H9 (cell line): Measurements from ENCODE around the gene UBE4B. TPM values are rescaled to one million over a fixed set of nuclear protein-coding genes. Genes with fewer than 3 reads are reported as not detected.

Experiments used
- DNase-seq: peaks from one replicate; pipeline ENCODE4 v3.0.0-alpha.2; 2017
- H2AFZ ChIP-seq: one replicate; pipeline ENCODE4 v1.6.1; 2013; ENCODE audit warnings: mild to moderate bottlenecking, low read length, control low read depth, moderate library complexity
- H2AK5ac ChIP-seq: 2 replicates; pipeline ENCODE4 v1.6.1; 2013; ENCODE audit warnings: low read length, control low read depth, mixed read lengths; ENCODE audit not compliant: insufficient read length
- H2BK120ac ChIP-seq: one replicate; pipeline ENCODE4 v1.6.1; 2013; ENCODE audit warnings: low read depth, mild to moderate bottlenecking, low read length, control low read depth, inconsistent platforms; ENCODE audit not compliant: poor library complexity, severe bottlenecking
- H2BK12ac ChIP-seq: 2 replicates; pipeline ENCODE4 v1.6.1; 2013; ENCODE audit warnings: low read length, control low read depth, mixed read lengths, low read depth; ENCODE audit not compliant: insufficient read length
- H2BK15ac ChIP-seq: 2 replicates; pipeline ENCODE4 v1.6.1; 2013; ENCODE audit warnings: low read depth, low read length, control low read depth
- H2BK20ac ChIP-seq: one replicate; pipeline ENCODE4 v1.6.1; 2013; ENCODE audit warnings: low read depth, mild to moderate bottlenecking, low read length, control low read depth, inconsistent platforms; ENCODE audit not compliant: poor library complexity, severe bottlenecking
- H2BK5ac ChIP-seq: 2 replicates; pipeline ENCODE4 v1.6.1; 2013; ENCODE audit warnings: low read length, control low read depth, mixed read lengths; ENCODE audit not compliant: insufficient read length
- H3K14ac ChIP-seq: 2 replicates; pipeline ENCODE4 v1.6.1; 2013; ENCODE audit warnings: low read length, control low read depth; ENCODE audit not compliant: insufficient read depth
- H3K18ac ChIP-seq: 2 replicates; pipeline ENCODE4 v1.6.1; 2013; ENCODE audit warnings: low read depth, mild to moderate bottlenecking, mixed read lengths, low read length, control low read depth; ENCODE audit not compliant: insufficient read length
- H3K23ac ChIP-seq: 2 replicates; pipeline ENCODE4 v1.6.1; 2013; ENCODE audit warnings: low read length, control low read depth, mixed read lengths, low read depth; ENCODE audit not compliant: insufficient read length
- H3K23me2 ChIP-seq: 2 replicates; pipeline ENCODE4 v1.6.1; 2013; ENCODE audit warnings: low read depth, mild to moderate bottlenecking, mixed read lengths, low read length, control low read depth; ENCODE audit not compliant: insufficient read length, poor library complexity, severe bottlenecking
- H3K27ac ChIP-seq: 2 replicates; pipeline ENCODE4 v1.5.1; 2013; ENCODE audit warnings: low read length, control low read depth, mixed read lengths, low read depth; ENCODE audit not compliant: insufficient read length
- H3K27me3 ChIP-seq: 2 replicates; pipeline ENCODE4 v1.6.1; 2013; ENCODE audit warnings: low read length, control low read depth, inconsistent platforms; ENCODE audit not compliant: insufficient read depth
- H3K4ac ChIP-seq: 2 replicates; pipeline ENCODE4 v1.6.1; 2013; ENCODE audit warnings: low read depth, mild to moderate bottlenecking, control low read depth, inconsistent platforms, low read length, moderate library complexity
- H3K4me1 ChIP-seq: 2 replicates; pipeline ENCODE4 v1.6.1; 2013; ENCODE audit warnings: low read length, control low read depth, inconsistent platforms; ENCODE audit not compliant: insufficient read depth
- H3K4me2 ChIP-seq: 2 replicates; pipeline ENCODE4 v1.6.1; 2013; ENCODE audit warnings: low read length, control low read depth, mixed read lengths; ENCODE audit not compliant: insufficient read length, insufficient read depth
- H3K56ac ChIP-seq: 2 replicates; pipeline ENCODE4 v1.6.1; 2013; ENCODE audit warnings: low read depth, mild to moderate bottlenecking, mixed read lengths, low read length, control low read depth; ENCODE audit not compliant: insufficient read length
- H3K79me1 ChIP-seq: 2 replicates; pipeline ENCODE4 v1.6.1; 2013; ENCODE audit warnings: low read depth, mild to moderate bottlenecking, moderate library complexity, low read length, control low read depth, inconsistent platforms; ENCODE audit not compliant: insufficient read depth, poor library complexity, severe bottlenecking
- H3K79me2 ChIP-seq: 2 replicates; pipeline ENCODE4 v1.6.1; 2013; ENCODE audit warnings: low read length, control low read depth, inconsistent platforms; ENCODE audit not compliant: insufficient read depth
- H3K9ac ChIP-seq: 2 replicates; pipeline ENCODE4 v1.6.1; 2013; ENCODE audit warnings: low read length, control low read depth, mixed read lengths; ENCODE audit not compliant: insufficient read length; ENCODE audit errors: extremely low read depth
- H3K9me3 ChIP-seq: one replicate; pipeline ENCODE4 v1.6.1; 2013; ENCODE audit warnings: low read depth, low read length, inconsistent platforms; ENCODE audit not compliant: control insufficient read depth
- H3T11ph ChIP-seq: one replicate; pipeline ENCODE4 v1.6.1; 2013; ENCODE audit warnings: mild to moderate bottlenecking, low read length, control low read depth, inconsistent platforms
- H4K20me1 ChIP-seq: one replicate; pipeline ENCODE4 v1.6.1; 2013; ENCODE audit not compliant: control insufficient read depth, insufficient read length, insufficient read depth
- H4K5ac ChIP-seq: 2 replicates; pipeline ENCODE4 v1.6.1; 2013; ENCODE audit warnings: low read depth, mild to moderate bottlenecking, mixed read lengths, low read length, control low read depth; ENCODE audit not compliant: insufficient read length
- H4K8ac ChIP-seq: replicated peaks from 2 replicates; pipeline ENCODE4 v1.6.1; 2013; ENCODE audit warnings: low read length, control low read depth, mixed read lengths, low read depth; ENCODE audit not compliant: insufficient read length
- H4K91ac ChIP-seq: 2 replicates; pipeline ENCODE4 v1.6.1; 2013; ENCODE audit warnings: low read depth, mild to moderate bottlenecking, moderate library complexity, mixed read lengths, low read length, control low read depth; ENCODE audit not compliant: insufficient read length
- H3K27ac Mint-ChIP-seq, 3 experiments: 2 replicates in 2 of 3; 3 replicates in 1 of 3; pipeline ENCODE4 v1.8.0; 2020 to 2021; ENCODE audit warnings: mixed read lengths in 3 of 3, mild to moderate bottlenecking in 1 of 3, moderate library complexity in 1 of 3
- H3K27me3 Mint-ChIP-seq: 2 replicates; pipeline ENCODE4 v1.8.0; 2021; ENCODE audit warnings: low read depth, mild to moderate bottlenecking, moderate library complexity, mixed read lengths
- H3K36me3 Mint-ChIP-seq, 3 experiments: 2 replicates in 2 of 3; 3 replicates in 1 of 3; pipeline ENCODE4 v1.8.0; 2020 to 2021; ENCODE audit warnings: low read depth in 3 of 3, mixed read lengths in 3 of 3; ENCODE audit not compliant: insufficient read depth in 1 of 3
- H3K4me1 Mint-ChIP-seq, 2 experiments: 2 replicates each; pipeline ENCODE4 v1.8.0; 2020; ENCODE audit warnings: mixed read lengths in 2 of 2
- H3K4me3 Mint-ChIP-seq, 2 experiments: 2 replicates in 1 of 2; 3 replicates in 1 of 2; pipeline ENCODE4 v1.8.0; 2020 to 2021; ENCODE audit warnings: mild to moderate bottlenecking in 2 of 2, mixed read lengths in 2 of 2, moderate library complexity in 1 of 2
- H3K9me3 Mint-ChIP-seq, 2 experiments: 2 replicates in 1 of 2; 3 replicates in 1 of 2; pipeline ENCODE4 v1.8.0; 2020; ENCODE audit warnings: mild to moderate bottlenecking in 2 of 2, mixed read lengths in 2 of 2, moderate library complexity in 1 of 2
- WGBS: extraction: QIAGEN DNeasy Blood & Tissue Kit; methylation state at CpG from one replicate; pipeline ENCODE4 v1.1.7; 2013; ENCODE audit warnings: missing lambda C conversion rate, low lambda C conversion rate, mixed read lengths; ENCODE audit not compliant: insufficient read length; ENCODE audit errors: extremely low coverage; 5-methylcytosine and 5-hydroxymethylcytosine counted together
- total RNA-seq: library from RNA; stranded (reverse); gene quantifications from 2 replicates; pipeline ENCODE4 v1.2.1, GENCODE V29; 2021
- TF ChIP-seq, protein P1 (sequence below): fragments of 200-600 bp; sonication (generic); conservative IDR thresholded peaks from 3 replicates; pipeline ENCODE4 v1.8.0; 2021; ENCODE audit warnings: antibody characterized with exemption, mild to moderate bottlenecking

Gene UBE4B
- total RNA-seq, 1 experiment from 2014 or later: 67.6 TPM

DNA sequence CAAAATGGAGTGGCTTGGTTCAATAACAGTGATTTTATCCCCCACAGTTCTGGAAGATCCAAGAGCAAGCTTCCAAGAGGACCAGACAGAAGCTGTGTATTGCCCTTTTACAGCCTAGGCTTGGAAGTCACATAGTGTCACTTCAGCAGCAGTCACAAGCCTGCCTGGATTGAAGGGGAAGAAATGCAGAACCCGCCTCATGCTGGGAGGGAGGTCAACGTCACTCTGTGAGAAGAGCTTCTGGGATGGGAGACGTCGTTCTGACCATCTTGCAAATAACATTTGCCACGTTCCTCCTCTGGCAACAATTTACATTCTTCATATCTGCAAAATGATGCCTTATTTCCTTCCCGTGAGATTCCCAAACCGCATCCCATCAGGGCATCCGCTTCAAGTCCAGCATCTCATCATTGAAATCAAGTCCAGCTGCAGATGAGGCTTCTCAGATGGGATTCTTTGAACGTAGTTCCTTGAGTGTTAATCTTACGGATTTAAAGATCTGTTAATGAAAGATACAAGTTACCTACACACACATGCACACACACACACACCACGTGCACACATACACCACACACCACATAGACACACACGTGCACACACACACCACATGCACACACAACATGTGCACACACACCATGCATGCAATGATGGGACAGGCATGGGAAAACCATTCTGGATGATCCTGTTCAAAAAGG lies 153.7 kb downstream of the UBE4B start:
- Histone ChIP-seq H2BK120ac (no peak overlapping the region), H3K9ac (no peak overlapping the region), H4K8ac (no peak overlapping the region), H3K4me1 (no peaks in the 10 kb centered on the region), H3K79me2 (no peaks in the 10 kb centered on the region), H3K4ac (no peak overlapping the region), H3K79me1 (no peaks in the 10 kb centered on the region), H3K9me3 (no peaks in the 10 kb centered on the region), H4K91ac (no peak overlapping the region), H3K23ac (no peak overlapping the region), H2BK12ac (no peak overlapping the region), H3K27ac (no peak overlapping the region), H2AFZ (no peak overlapping the region), H3K14ac (no peak overlapping the region), H4K5ac (no peak overlapping the region), H2BK15ac (no peak overlapping the region), H3K23me2 (no peaks in the 10 kb centered on the region), H3K27me3 (no peaks in the 10 kb centered on the region), H4K20me1 (no peaks in the 10 kb centered on the region), H3K18ac (no peak overlapping the region), H2BK5ac (no peak overlapping the region), H2AK5ac (no peak overlapping the region), H3T11ph (no peak overlapping the region), H2BK20ac (no peak overlapping the region), H3K56ac (no peak overlapping the region), H3K4me2 (no peak overlapping the region)
- TF ChIP-seq, protein P1, sequence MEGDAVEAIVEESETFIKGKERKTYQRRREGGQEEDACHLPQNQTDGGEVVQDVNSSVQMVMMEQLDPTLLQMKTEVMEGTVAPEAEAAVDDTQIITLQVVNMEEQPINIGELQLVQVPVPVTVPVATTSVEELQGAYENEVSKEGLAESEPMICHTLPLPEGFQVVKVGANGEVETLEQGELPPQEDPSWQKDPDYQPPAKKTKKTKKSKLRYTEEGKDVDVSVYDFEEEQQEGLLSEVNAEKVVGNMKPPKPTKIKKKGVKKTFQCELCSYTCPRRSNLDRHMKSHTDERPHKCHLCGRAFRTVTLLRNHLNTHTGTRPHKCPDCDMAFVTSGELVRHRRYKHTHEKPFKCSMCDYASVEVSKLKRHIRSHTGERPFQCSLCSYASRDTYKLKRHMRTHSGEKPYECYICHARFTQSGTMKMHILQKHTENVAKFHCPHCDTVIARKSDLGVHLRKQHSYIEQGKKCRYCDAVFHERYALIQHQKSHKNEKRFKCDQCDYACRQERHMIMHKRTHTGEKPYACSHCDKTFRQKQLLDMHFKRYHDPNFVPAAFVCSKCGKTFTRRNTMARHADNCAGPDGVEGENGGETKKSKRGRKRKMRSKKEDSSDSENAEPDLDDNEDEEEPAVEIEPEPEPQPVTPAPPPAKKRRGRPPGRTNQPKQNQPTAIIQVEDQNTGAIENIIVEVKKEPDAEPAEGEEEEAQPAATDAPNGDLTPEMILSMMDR: no peak
- peaks cover 4 to 8% of the 10 kb centered on the region in 2 experiments; a peak in 4 of 5 replicates for H3K9me3 Mint-ChIP-seq
- no peaks in the 10 kb centered on the region for H3K4me1 Mint-ChIP-seq
- H3K27me3 Mint-ChIP-seq: no peaks in the 10 kb centered on the region
- no peak overlapping the region; a peak in 1 of 7 replicates for H3K27ac Mint-ChIP-seq
- no peak for DNase-seq
- no peaks in the 10 kb centered on the region for H3K36me3 Mint-ChIP-seq
- H3K4me3 Mint-ChIP-seq: no peak overlapping the region
- WGBS: no CpG with 5 or more reads among the region's 12 CpGs
